Endothelial cell of umbilical vein (primary cell): ENCODE results near the gene ASIC5. TPM values are rescaled to one million over a fixed set of nuclear protein-coding genes. Genes with fewer than 3 reads are reported as not detected.

Experiments
- BruUV-seq: library from RNA; stranded (reverse); fragments of 400-500 nt; replicated peaks from 2 replicates; lab custom pipeline; 2021; lab: Mats Ljungman, UMichigan
- CTCF ChIA-PET: fragments of 300-600, 350-600 bp; sonication (Branson Sonifier 250); formaldehyde crosslinking; loops from one replicate; lab custom pipeline; 2021; ENCODE audit warnings: antibody characterized with exemption, inconsistent platforms; lab: Charles Lee
- POLR2A ChIA-PET: fragments of 300-600, 350-600 bp; sonication (Branson Sonifier 250); formaldehyde crosslinking; loops from one replicate; lab custom pipeline; 2021; ENCODE audit warnings: antibody characterized with exemption, inconsistent platforms; lab: Charles Lee
- DNase-seq: peaks from one replicate; pipeline ENCODE4 v3.0.0-alpha.2; 2011; ENCODE audit warnings: low read depth, low spot score
- FAIRE-seq: peaks from 2 replicates; lab custom pipeline; 2011; peaks lifted over from hg19 to GRCh38; lab: Jason Lieb, UNC
- H2AFZ ChIP-seq: 2 replicates; pipeline ENCODE4 v1.6.0; 2012; ENCODE audit warnings: low read depth, low read length, control low read depth, inconsistent platforms
- H3K27ac ChIP-seq: 2 replicates; pipeline ENCODE4 v1.5.1; 2011; ENCODE audit warnings: low read depth, mild to moderate bottlenecking, control low read depth, low read length, moderate library complexity; ENCODE audit not compliant: insufficient read depth
- H3K27me3 ChIP-seq, 2 experiments: 2 replicates each; pipeline versions ENCODE4 v1.6.0 to v1.6.1; 2011; ENCODE audit warnings: low read length in 2 of 2, mixed read lengths in 1 of 2; ENCODE audit not compliant: control insufficient read depth in 2 of 2, insufficient read depth in 2 of 2
- H3K36me3 ChIP-seq, 2 experiments: 2 replicates in 1 of 2; 3 replicates in 1 of 2; pipeline ENCODE4 v1.5.1; 2011; ENCODE audit warnings: low read length in 2 of 2, mild to moderate bottlenecking in 1 of 2, moderate library complexity in 1 of 2; ENCODE audit not compliant: control insufficient read depth in 2 of 2, insufficient read depth in 2 of 2; ENCODE audit errors: extremely low read depth in 1 of 2
- H3K4me1 ChIP-seq: 3 replicates; pipeline ENCODE4 v1.5.1; 2011; ENCODE audit warnings: mild to moderate bottlenecking, low read length; ENCODE audit not compliant: control insufficient read depth, insufficient read depth; ENCODE audit errors: extremely low read depth
- H3K4me2 ChIP-seq: 2 replicates; pipeline ENCODE4 v1.6.1; 2011; ENCODE audit warnings: low read length, control low read depth, mixed read lengths; ENCODE audit not compliant: insufficient read depth
- H3K4me3 ChIP-seq, 3 experiments: fragments of 200-600 bp in 1 of 3; sonication (generic), shearing (Covaris generic) in 1 of 3; replicated peaks in 1 of 3; 2 replicates each; pipeline ENCODE4 v1.5.1; 2011 to 2016; ENCODE audit warnings: control low read depth in 3 of 3, low read length in 3 of 3, mild to moderate bottlenecking in 2 of 3, inconsistent platforms in 1 of 3, low read depth in 1 of 3, moderate library complexity in 1 of 3; ENCODE audit not compliant: insufficient read depth in 1 of 3
- H3K79me2 ChIP-seq: 2 replicates; pipeline ENCODE4 v1.6.0; 2012; ENCODE audit warnings: low read length, inconsistent platforms; ENCODE audit not compliant: control insufficient read depth, insufficient read depth
- H3K9ac ChIP-seq: replicated peaks from 2 replicates; pipeline ENCODE3; 2011; ENCODE audit warnings: low read length, control low read depth; ENCODE audit not compliant: insufficient read depth; ENCODE audit errors: extremely low read depth
- H3K9me1 ChIP-seq: replicated peaks from 3 replicates; pipeline ENCODE4 v1.6.0; 2011; ENCODE audit warnings: mild to moderate bottlenecking, low read length; ENCODE audit not compliant: control insufficient read depth, insufficient read depth; ENCODE audit errors: extremely low read depth
- H3K9me3 ChIP-seq: replicated peaks from 2 replicates; pipeline ENCODE4 v1.5.1; 2012; ENCODE audit warnings: low read length, inconsistent platforms; ENCODE audit not compliant: control insufficient read depth, insufficient read depth
- H4K20me1 ChIP-seq: replicated peaks from 2 replicates; pipeline ENCODE3; 2011; ENCODE audit warnings: mild to moderate bottlenecking, low read length; ENCODE audit not compliant: control insufficient read depth, insufficient read depth; ENCODE audit errors: extremely low read depth
- EZH2 ChIP-seq: IDR thresholded peaks from 2 replicates; pipeline ENCODE4 v1.6.1; 2012; ENCODE audit warnings: borderline replicate concordance, low read depth, mild to moderate bottlenecking, moderate library complexity, low read length, inconsistent platforms; ENCODE audit not compliant: severe bottlenecking
- FOS ChIP-seq: IDR thresholded peaks from 2 replicates; pipeline ENCODE4 v1.6.1; 2011; ENCODE audit warnings: mild to moderate bottlenecking, low read length, moderate library complexity, borderline replicate concordance; ENCODE audit not compliant: insufficient read depth
- GATA2 ChIP-seq: IDR thresholded peaks from 2 replicates; pipeline ENCODE4 v1.7.0; 2011; ENCODE audit warnings: low read depth, mild to moderate bottlenecking, moderate library complexity, mixed read lengths, low read length; ENCODE audit not compliant: insufficient read length, insufficient read depth
- JUN ChIP-seq: IDR thresholded peaks from 2 replicates; pipeline ENCODE4 v1.6.1; 2011; ENCODE audit warnings: borderline replicate concordance, low read depth; ENCODE audit not compliant: insufficient read length, insufficient read depth
- MYC ChIP-seq: IDR thresholded peaks from one replicate; pipeline ENCODE4 v1.6.1; 2011; ENCODE audit warnings: mild to moderate bottlenecking, low read depth, low read length
- POLR2A ChIP-seq: IDR thresholded peaks from 2 replicates; pipeline ENCODE4 v1.6.1; 2012; ENCODE audit warnings: low read depth, mild to moderate bottlenecking, control low read depth, low read length
- POLR2AphosphoS5 ChIP-seq: IDR thresholded peaks from 2 replicates; pipeline ENCODE4 v1.6.1; 2012; ENCODE audit warnings: low read depth, mild to moderate bottlenecking, control low read depth, low read length, moderate library complexity; ENCODE audit not compliant: insufficient read depth
- dilution Hi-C: fragments of 300-500 bp; cut with MboI; formaldehyde crosslinking; loops from one replicate; pipeline ENCODE4 v1.15.0; 2019; ENCODE audit warnings: low sequenced_read_pairs; ENCODE audit not compliant: extremely low pct_ligation_motif_present
- intact Hi-C: fragments of 100-400 bp; cut with micrococcal nuclease; formaldehyde crosslinking; loops from one replicate; pipeline ENCODE4 v1.10.0; 2022
- polyA plus RNA-seq, 4 experiments: library from polyadenylated mRNA; depleted of rRNA in 3 of 4; stranded (reverse) in 3 of 4; unstranded in 1 of 4; fragments of >200 nt; gene quantifications; 2 replicates each; pipeline versions ENCODE4 v1.2.1 to v1.2.3, GENCODE V29; 2011 to 2012; ENCODE audit warnings: missing spikeins in 1 of 4
- total RNA-seq: library from RNA; stranded (reverse); gene quantifications from 2 replicates; pipeline ENCODE4 v1.2.3, GENCODE V29; 2021
- TF ChIP-seq, protein P1 (sequence below), 2 donors: IDR thresholded peaks; 1 replicate in 1 of 2; 2 replicates in 1 of 2; pipeline ENCODE4 v1.5.1; 2011; ENCODE audit warnings: low read length in 2 of 2, mild to moderate bottlenecking in 2 of 2, moderate library complexity in 2 of 2, control low read depth in 1 of 2, inconsistent platforms in 1 of 2, low read depth in 1 of 2; ENCODE audit not compliant: insufficient read depth in 1 of 2; ENCODE audit errors: extremely low read depth in 1 of 2
- TF ChIP-seq, protein P2 (sequence below): IDR thresholded peaks from 2 replicates; pipeline ENCODE4 v1.6.1; 2011; ENCODE audit not compliant: insufficient read depth, insufficient read length

ASIC5 gene
- total and polyA plus RNA-seq, 2 donors (not counting 3 experiments of a cell fraction or from before 2014, with no cell fraction given), result not detected

DNA sequence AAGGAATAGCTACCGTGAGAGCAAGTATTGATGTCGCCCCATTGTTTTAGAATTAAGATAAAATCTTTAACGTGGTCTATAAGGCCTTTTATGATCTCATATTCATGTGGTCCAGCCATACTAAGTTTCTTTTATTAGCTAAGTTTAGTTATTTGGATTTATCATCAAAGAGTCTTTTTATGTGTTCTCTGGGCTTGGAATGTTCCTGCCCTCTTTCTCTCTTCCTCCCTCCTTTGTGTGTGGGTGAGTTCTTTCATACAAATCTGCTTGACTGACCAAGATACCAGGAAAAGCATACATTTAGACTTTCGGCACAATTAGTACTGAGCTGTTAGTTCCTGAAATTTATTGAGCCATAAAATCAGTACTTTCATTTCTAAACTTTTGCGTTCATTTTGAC, 48.7 kb upstream of the ASIC5 start:
- Histone ChIP-seq H4K20me1 (no peaks in the 10 kb centered on the region), H3K9me3 (no peaks in the 10 kb centered on the region), H3K27ac (no peak overlapping the region), H3K27me3 (no peaks in the 10 kb centered on the region), H2AFZ (no peak overlapping the region), H3K4me3 (no peak overlapping the region), H3K36me3 (no peaks in the 10 kb centered on the region), H3K9ac (no peak overlapping the region), H3K4me2 (no peak overlapping the region), H3K9me1 (no peaks in the 10 kb centered on the region), H3K79me2 (no peaks in the 10 kb centered on the region), H3K4me1 (no peaks in the 10 kb centered on the region)
- TF ChIP-seq FOS (no peak), GATA2 (no peak), POLR2AphosphoS5 (no peak), JUN (no peak), POLR2A (no peak), MYC (no peak), EZH2 (no peak)
- TF ChIP-seq, protein P1, sequence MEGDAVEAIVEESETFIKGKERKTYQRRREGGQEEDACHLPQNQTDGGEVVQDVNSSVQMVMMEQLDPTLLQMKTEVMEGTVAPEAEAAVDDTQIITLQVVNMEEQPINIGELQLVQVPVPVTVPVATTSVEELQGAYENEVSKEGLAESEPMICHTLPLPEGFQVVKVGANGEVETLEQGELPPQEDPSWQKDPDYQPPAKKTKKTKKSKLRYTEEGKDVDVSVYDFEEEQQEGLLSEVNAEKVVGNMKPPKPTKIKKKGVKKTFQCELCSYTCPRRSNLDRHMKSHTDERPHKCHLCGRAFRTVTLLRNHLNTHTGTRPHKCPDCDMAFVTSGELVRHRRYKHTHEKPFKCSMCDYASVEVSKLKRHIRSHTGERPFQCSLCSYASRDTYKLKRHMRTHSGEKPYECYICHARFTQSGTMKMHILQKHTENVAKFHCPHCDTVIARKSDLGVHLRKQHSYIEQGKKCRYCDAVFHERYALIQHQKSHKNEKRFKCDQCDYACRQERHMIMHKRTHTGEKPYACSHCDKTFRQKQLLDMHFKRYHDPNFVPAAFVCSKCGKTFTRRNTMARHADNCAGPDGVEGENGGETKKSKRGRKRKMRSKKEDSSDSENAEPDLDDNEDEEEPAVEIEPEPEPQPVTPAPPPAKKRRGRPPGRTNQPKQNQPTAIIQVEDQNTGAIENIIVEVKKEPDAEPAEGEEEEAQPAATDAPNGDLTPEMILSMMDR (IDR thresholded peaks at IDR 0.05; ENCODE audit: extremely low read depth in 1 of 2, insufficient read depth in 1 of 2, low read depth in 1 of 2, low read length in 2 of 2), result no peak
- TF ChIP-seq, protein P2, sequence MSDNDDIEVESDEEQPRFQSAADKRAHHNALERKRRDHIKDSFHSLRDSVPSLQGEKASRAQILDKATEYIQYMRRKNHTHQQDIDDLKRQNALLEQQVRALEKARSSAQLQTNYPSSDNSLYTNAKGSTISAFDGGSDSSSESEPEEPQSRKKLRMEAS, result no peak
- POLR2A ChIA-PET, result no interaction called here
- FAIRE-seq (no peak), DNase-seq (no peak)
- CTCF ChIA-PET, result interaction anchor here (0.9 kb wide), 1 partner anchor 14 kb away, joined by 3 read pairs; no protein-coding TSS in a partner anchor
- no TSS peak for BruUV-seq
- dilution Hi-C loops, result no loop called here
- intact Hi-C loops, result no loop called here
